ENCODE data around the gene SSR2.

SSR2 gene

GRCh38 chr1:155974208-155975115, 46.3 kb downstream of the SSR2 start:
- Mint-ChIP-seq H3K4me1 (peaks cover 78% of the 10 kb centered on the region), H3K4me3 (peak overlapping the region; percentile 93), H3K36me3 (peaks cover 16% of the 10 kb centered on the region), H3K9me3 (no peaks in the 10 kb centered on the region), H3K27ac (peak overlapping the region; percentile 92), H3K27me3 (no peaks in the 10 kb centered on the region)

- H3K36me3 Mint-ChIP-seq, result peaks cover 20% of the 10 kb centered on the region
- H3K27me3 Mint-ChIP-seq, result no peaks in the 10 kb centered on the region
- H3K4me3 Mint-ChIP-seq, result peak overlapping the region; percentile 93
- peaks cover 81% of the 10 kb centered on the region for H3K4me1 Mint-ChIP-seq
- peak overlapping the region; percentile 87 for H3K27ac Mint-ChIP-seq
- H3K9me3 Mint-ChIP-seq, result no peaks in the 10 kb centered on the region
These were observed 47.0 kb downstream of the SSR2 start for GRCh38 chr1:155973723-155974122.

GRCh38 chr1:155971910-155972809, 48.6 kb downstream of the SSR2 start:
- no peaks in the 10 kb centered on the region for H3K9me3 Mint-ChIP-seq
- H3K4me3 Mint-ChIP-seq, result peak overlapping the region; percentile 82
- H3K4me1 Mint-ChIP-seq, result peaks cover 97% of the 10 kb centered on the region
- H3K27ac Mint-ChIP-seq, result peak overlapping the region; percentile 87
- H3K27me3 Mint-ChIP-seq, result no peaks in the 10 kb centered on the region
- H3K36me3 Mint-ChIP-seq, result peaks cover 18% of the 10 kb centered on the region

- no peaks in the 10 kb centered on the region for H3K9me3 Mint-ChIP-seq
- peaks cover 13% of the 10 kb centered on the region for H3K36me3 Mint-ChIP-seq
These were observed 50.1 kb downstream of the SSR2 start for GRCh38 chr1:155970531-155971167.

GRCh38 chr1:155969377-155969791, 51.4 kb downstream of the SSR2 start:
- peak overlapping the region; percentile 90 for H3K27ac Mint-ChIP-seq
- no peaks in the 10 kb centered on the region for H3K9me3 Mint-ChIP-seq
- peaks cover 13% of the 10 kb centered on the region for H3K36me3 Mint-ChIP-seq
- peaks cover 83% of the 10 kb centered on the region for H3K4me1 Mint-ChIP-seq
- H3K27me3 Mint-ChIP-seq, result no peaks in the 10 kb centered on the region
- H3K4me3 Mint-ChIP-seq, result peak overlapping the region; percentile 62

More at GRCh38 chr1:155970531-155971167, 50.1 kb downstream of the SSR2 start:
- peak overlapping the region; percentile 62 for H3K4me3 Mint-ChIP-seq
- H3K4me1 Mint-ChIP-seq, result peaks cover 96% of the 10 kb centered on the region
- H3K27ac Mint-ChIP-seq, result peak overlapping the region; percentile 89
- H3K27me3 Mint-ChIP-seq, result no peaks in the 10 kb centered on the region

- Mint-ChIP-seq H3K27me3 (no peaks in the 10 kb centered on the region), H3K4me1 (peaks cover 76% of the 10 kb centered on the region), H3K4me3 (peak overlapping the region; percentile 47), H3K36me3 (peaks cover 16% of the 10 kb centered on the region), H3K27ac (peak overlapping the region; percentile 90), H3K9me3 (no peaks in the 10 kb centered on the region)
These were observed 52.1 kb downstream of the SSR2 start for GRCh38 chr1:155968670-155969069.

GRCh38 chr1:155968051-155968400, 52.7 kb downstream of the SSR2 start:
- Mint-ChIP-seq H3K27ac (peak overlapping the region; percentile 93), H3K27me3 (no peaks in the 10 kb centered on the region), H3K9me3 (no peaks in the 10 kb centered on the region), H3K36me3 (peaks cover 16% of the 10 kb centered on the region), H3K4me3 (peak overlapping the region; percentile 79), H3K4me1 (peaks cover 70% of the 10 kb centered on the region)

GRCh38 chr1:155967341-155968050, 53.3 kb downstream of the SSR2 start:
- Mint-ChIP-seq H3K36me3 (peaks cover 13% of the 10 kb centered on the region), H3K9me3 (no peaks in the 10 kb centered on the region), H3K27ac (peak overlapping the region; percentile 93), H3K4me1 (peaks cover 68% of the 10 kb centered on the region), H3K4me3 (peak overlapping the region; percentile 79), H3K27me3 (no peaks in the 10 kb centered on the region)

GRCh38 chr1:155966750-155967149, 54.0 kb downstream of the SSR2 start:
- H3K36me3 Mint-ChIP-seq, result peaks cover 13% of the 10 kb centered on the region
- no peaks in the 10 kb centered on the region for H3K9me3 Mint-ChIP-seq
- H3K27me3 Mint-ChIP-seq, result no peaks in the 10 kb centered on the region
- peak overlapping the region; percentile 70 for H3K4me3 Mint-ChIP-seq
- H3K27ac Mint-ChIP-seq, result peak overlapping the region; percentile 81
- H3K4me1 Mint-ChIP-seq, result peaks cover 61% of the 10 kb centered on the region

- peaks cover 55% of the 10 kb centered on the region for H3K4me1 Mint-ChIP-seq
- no peaks in the 10 kb centered on the region for H3K27me3 Mint-ChIP-seq
- peaks cover 12% of the 10 kb centered on the region for H3K36me3 Mint-ChIP-seq
- no peaks in the 10 kb centered on the region for H3K9me3 Mint-ChIP-seq
- H3K27ac Mint-ChIP-seq, result peak overlapping the region; percentile 59
- peak overlapping the region; percentile 36 for H3K4me3 Mint-ChIP-seq
These were observed 54.6 kb downstream of the SSR2 start for GRCh38 chr1:155966135-155966534.

GRCh38 chr1:155964193-155964592, 56.6 kb downstream of the SSR2 start:
- peaks cover 7% of the 10 kb centered on the region for H3K36me3 Mint-ChIP-seq
- H3K27me3 Mint-ChIP-seq, result no peaks in the 10 kb centered on the region
- H3K27ac Mint-ChIP-seq, result peak overlapping the region; percentile 35
- no peak overlapping the region for H3K4me3 Mint-ChIP-seq
- peaks cover 35% of the 10 kb centered on the region for H3K4me1 Mint-ChIP-seq
- no peaks in the 10 kb centered on the region for H3K9me3 Mint-ChIP-seq

- H3K9me3 Mint-ChIP-seq, result no peaks in the 10 kb centered on the region
- H3K4me1 Mint-ChIP-seq, result peaks cover 20% of the 10 kb centered on the region
- no peak overlapping the region for H3K4me3 Mint-ChIP-seq
- no peaks in the 10 kb centered on the region for H3K27me3 Mint-ChIP-seq
- H3K36me3 Mint-ChIP-seq, result peaks cover 3% of the 10 kb centered on the region
- H3K27ac Mint-ChIP-seq, result no peak overlapping the region
These were observed 58.0 kb downstream of the SSR2 start for GRCh38 chr1:155962599-155963211.

GRCh38 chr1:155961937-155962336, 58.8 kb downstream of the SSR2 start:
- Mint-ChIP-seq H3K27me3 (no peaks in the 10 kb centered on the region), H3K9me3 (no peaks in the 10 kb centered on the region), H3K4me1 (peaks cover 13% of the 10 kb centered on the region), H3K4me3 (no peak overlapping the region), H3K27ac (no peak overlapping the region), H3K36me3 (peaks cover 3% of the 10 kb centered on the region)

GRCh38 chr1:155960081-155960745, 60.5 kb downstream of the SSR2 start:
- H3K4me3 Mint-ChIP-seq, result no peak overlapping the region
- no peaks in the 10 kb centered on the region for H3K9me3 Mint-ChIP-seq
- H3K27ac Mint-ChIP-seq, result peak overlapping the region; percentile 59
- H3K36me3 Mint-ChIP-seq, result peaks cover 3% of the 10 kb centered on the region
- no peaks in the 10 kb centered on the region for H3K27me3 Mint-ChIP-seq
- H3K4me1 Mint-ChIP-seq, result peaks cover 4% of the 10 kb centered on the region

Measured in activated naive CD4-positive, alpha-beta T cell treated with anti-CD3 and anti-CD28 coated beads, Interleukin-2, amount 50 U/mL, for 24 hours (primary cell).